ENCODE results near the gene ACBD4. TPM values are rescaled to one million over a fixed set of nuclear protein-coding genes. Genes with fewer than 3 reads are reported as not detected.
A peak's percentile ranks its signal among the peaks of the same experiment; 100 is the strongest.

Gene ACBD4
- total RNA-seq, 2 experiments from 2014 or later, result 14.8 to 24.0 TPM

DNA sequence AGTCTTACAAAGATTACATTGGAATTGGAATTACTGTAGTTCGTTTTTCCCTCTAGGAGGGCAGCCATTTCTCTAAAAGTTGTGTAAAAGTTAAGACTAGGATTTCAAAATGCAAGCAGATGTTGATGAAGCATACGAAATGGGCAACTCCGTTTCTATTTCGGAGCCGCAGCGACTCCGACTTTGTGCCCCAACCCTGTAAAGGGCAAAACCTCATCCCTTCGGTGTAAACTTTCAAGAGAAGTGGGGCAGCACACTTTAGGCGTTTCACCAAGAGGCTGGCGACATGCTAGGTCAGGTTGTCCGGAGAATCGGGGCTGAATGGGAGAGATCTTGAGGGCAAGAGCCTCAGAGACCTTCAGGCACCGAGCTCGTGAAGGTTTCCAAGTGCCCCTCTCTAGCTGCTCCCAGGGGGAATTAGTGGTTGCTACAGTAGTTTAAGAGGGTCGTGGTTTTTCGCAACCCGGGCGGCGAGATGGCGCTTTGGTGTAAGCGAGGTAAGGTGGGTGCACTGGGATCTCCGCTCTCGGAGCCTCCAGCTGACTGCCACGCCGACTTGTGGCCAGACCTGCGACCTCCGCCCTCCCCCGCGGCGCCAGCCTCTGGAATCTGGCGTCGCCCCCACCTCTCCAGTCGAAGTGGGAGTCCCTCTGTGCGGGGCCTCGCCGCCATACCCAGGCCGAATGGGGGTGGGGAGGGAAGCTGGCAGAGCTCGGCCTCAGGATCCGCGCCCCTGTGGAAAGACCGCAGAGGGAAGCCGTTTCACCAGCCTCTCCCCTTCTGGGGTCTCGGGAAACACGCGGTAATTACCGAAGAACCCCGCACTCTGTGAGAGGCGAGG, 25.2 kb downstream of the ACBD4 start:
- no TSS peak for BruUV-seq (replicated peaks)
- Histone ChIP-seq H3K36me3 (ENCODE audit: insufficient read depth, low read length) (peaks cover 13% of the 10 kb centered on the region), H4K20me1 (ENCODE audit: insufficient read depth, low read length) (no peaks in the 10 kb centered on the region; the same call in 1 of the 2 replicates), H3K4me1 (ENCODE audit: insufficient read depth, low read length, poor library complexity, severe bottlenecking) (peaks cover 22% of the 10 kb centered on the region), H3K9me3 (ENCODE audit: low read length) (no peaks in the 10 kb centered on the region), H3K79me2 (ENCODE audit: insufficient read depth, low read depth, low read length) (peaks cover 14% of the 10 kb centered on the region; the same call in 1 of the 2 replicates), H3K4me3 (ENCODE audit: low read depth, low read length, poor library complexity, severe bottlenecking) (peak overlapping the region; percentile 96), H2AFZ (ENCODE audit: low read length) (peak overlapping the region; percentile 25; the same call in 1 of the 2 replicates), H3K27ac (ENCODE audit: low read depth, low read length, poor library complexity, severe bottlenecking) (peak overlapping the region; percentile 70), H3K9me2 (ENCODE audit: insufficient read depth, low read length) (no peaks in the 10 kb centered on the region), H3K4me2 (ENCODE audit: low read length) (peak overlapping the region; percentile 80)
- TF ChIP-seq EZH2phosphoT487 (IDR thresholded peaks at IDR 0.05; ENCODE audit: borderline replicate concordance, low read depth, low read length), result no peak
- TF ChIP-seq, protein P1, sequence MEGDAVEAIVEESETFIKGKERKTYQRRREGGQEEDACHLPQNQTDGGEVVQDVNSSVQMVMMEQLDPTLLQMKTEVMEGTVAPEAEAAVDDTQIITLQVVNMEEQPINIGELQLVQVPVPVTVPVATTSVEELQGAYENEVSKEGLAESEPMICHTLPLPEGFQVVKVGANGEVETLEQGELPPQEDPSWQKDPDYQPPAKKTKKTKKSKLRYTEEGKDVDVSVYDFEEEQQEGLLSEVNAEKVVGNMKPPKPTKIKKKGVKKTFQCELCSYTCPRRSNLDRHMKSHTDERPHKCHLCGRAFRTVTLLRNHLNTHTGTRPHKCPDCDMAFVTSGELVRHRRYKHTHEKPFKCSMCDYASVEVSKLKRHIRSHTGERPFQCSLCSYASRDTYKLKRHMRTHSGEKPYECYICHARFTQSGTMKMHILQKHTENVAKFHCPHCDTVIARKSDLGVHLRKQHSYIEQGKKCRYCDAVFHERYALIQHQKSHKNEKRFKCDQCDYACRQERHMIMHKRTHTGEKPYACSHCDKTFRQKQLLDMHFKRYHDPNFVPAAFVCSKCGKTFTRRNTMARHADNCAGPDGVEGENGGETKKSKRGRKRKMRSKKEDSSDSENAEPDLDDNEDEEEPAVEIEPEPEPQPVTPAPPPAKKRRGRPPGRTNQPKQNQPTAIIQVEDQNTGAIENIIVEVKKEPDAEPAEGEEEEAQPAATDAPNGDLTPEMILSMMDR (conservative IDR thresholded peaks at IDR 0.05; ENCODE audit: low read length), result peak; percentile 62
- CTCF ChIA-PET (ENCODE audit: unreplicated experiment), result interaction anchor here (1.0 to 1.8 kb wide), 2 partner anchors 9 to 11 kb away, joined by 4 read pairs; no protein-coding TSS in a partner anchor
- DNase-seq (ENCODE audit: low spot score), result peak; percentile 76
- intact Hi-C loops (cut with micrococcal nuclease; ENCODE audit: unreplicated experiment), result loop anchor here (1.0 kb wide), 2 partner anchors 13 to 25 kb away; partner anchors contain the start of gene ACBD4
- POLR2A ChIA-PET, result interaction anchor here (0.7 to 1.6 kb wide), 6 partner anchors 9 to 25 kb away, joined by 3 to 17 read pairs (median 6); partner anchors contain the start of genes ACBD4 and HEXIM1

DNA sequence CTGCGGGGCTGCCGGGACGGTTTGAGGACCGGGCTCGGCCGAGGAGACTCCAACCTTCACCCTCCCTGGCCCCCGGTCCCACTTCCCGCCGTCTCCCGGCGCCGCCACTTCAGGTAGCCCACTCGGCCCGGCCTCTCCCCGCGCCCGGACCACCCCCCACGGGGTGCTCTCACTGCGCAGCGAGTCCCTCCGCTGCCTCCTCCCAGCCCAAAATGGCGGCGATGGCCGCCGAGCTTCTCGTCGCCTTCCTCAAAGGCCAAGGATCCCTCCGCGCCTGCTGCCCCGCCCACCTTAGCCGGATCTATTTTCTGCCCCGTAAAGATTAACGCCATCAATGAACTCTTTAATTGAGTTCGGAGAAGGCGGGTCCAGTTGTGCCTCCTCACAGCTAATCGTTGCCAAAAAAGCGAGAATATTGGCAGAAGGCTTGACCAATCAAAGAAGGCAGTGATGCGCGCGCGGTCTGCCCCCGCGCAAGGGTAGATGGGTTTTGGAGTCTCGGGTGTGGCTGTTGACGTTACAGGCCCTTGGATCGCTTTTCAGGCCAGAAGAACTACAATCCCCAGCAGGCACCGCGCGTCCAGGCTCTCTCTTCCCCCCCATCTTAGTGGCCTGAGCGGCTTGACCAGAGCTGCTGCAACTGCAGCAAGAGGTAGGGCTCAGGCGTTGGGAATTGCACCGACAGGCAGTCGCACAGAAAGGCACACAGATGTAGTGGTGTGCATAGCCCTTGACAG, 26.0 kb downstream of the ACBD4 start, which contains the start of gene HEXIM2:
HEXIM2 (plus strand) TSS at position 588 of the 737 bp plus-strand sequence. CDS start 919 bp downstream, outside the sequence.
- Histone ChIP-seq H4K20me1 (ENCODE audit: insufficient read depth, low read length) (no peaks in the 10 kb centered on the region; the same call in 1 of the 2 replicates), H3K4me2 (ENCODE audit: low read length) (peak within 1 kb of the TSS; percentile 84), H3K4me1 (ENCODE audit: insufficient read depth, low read length, poor library complexity, severe bottlenecking) (peaks cover 22% of the 10 kb centered on the region), H3K9me2 (ENCODE audit: insufficient read depth, low read length) (no peaks in the 10 kb centered on the region), H2AFZ (ENCODE audit: low read length) (peak within 1 kb of the TSS; percentile 25; the same call in 1 of the 2 replicates), H3K9me3 (ENCODE audit: low read length) (no peaks in the 10 kb centered on the region), H3K27ac (ENCODE audit: low read depth, low read length, poor library complexity, severe bottlenecking) (peak within 1 kb of the TSS; percentile 70), H3K79me2 (ENCODE audit: insufficient read depth, low read depth, low read length) (peaks cover 14% of the 10 kb centered on the region; the same call in 1 of the 2 replicates), H3K36me3 (ENCODE audit: insufficient read depth, low read length) (peaks cover 13% of the 10 kb centered on the region), H3K4me3 (ENCODE audit: low read depth, low read length, poor library complexity, severe bottlenecking) (peak within 1 kb of the TSS; percentile 96)
- DNase-seq (ENCODE audit: low spot score), result peak; percentile 100
- ChIA-PET POLR2A (interaction anchor here (0.7 to 1.6 kb wide), 7 partner anchors 11 to 29 kb away, joined by 3 to 17 read pairs (median 3); partner anchors contain the start of genes ACBD4 and HEXIM1), CTCF (ENCODE audit: unreplicated experiment) (interaction anchor here (1.0 to 1.8 kb wide), 2 partner anchors 10 to 12 kb away, joined by 4 read pairs; no protein-coding TSS in a partner anchor)
- BruUV-seq (replicated peaks), result TSS peak; percentile 55
- TF ChIP-seq EZH2phosphoT487 (IDR thresholded peaks at IDR 0.05; ENCODE audit: borderline replicate concordance, low read depth, low read length), result no peak
- TF ChIP-seq, protein P1 (conservative IDR thresholded peaks at IDR 0.05; ENCODE audit: low read length), result no peak
- intact Hi-C loops (cut with micrococcal nuclease; ENCODE audit: unreplicated experiment), result loop anchor here (1.0 kb wide), 2 partner anchors 14 to 26 kb away; partner anchors contain the start of gene ACBD4

Data from OCI-LY7 (cell line).